H9 (cell line): Measurements from ENCODE around the gene SULF2. TPM values are rescaled to one million over a fixed set of nuclear protein-coding genes. Genes with fewer than 3 reads are reported as not detected.

Experiments used
- DNase-seq: peaks from one replicate; pipeline ENCODE4 v3.0.0-alpha.2; 2017
- H2AFZ ChIP-seq: one replicate; pipeline ENCODE4 v1.6.1; 2013; ENCODE audit warnings: mild to moderate bottlenecking, low read length, control low read depth, moderate library complexity
- H2AK5ac ChIP-seq: 2 replicates; pipeline ENCODE4 v1.6.1; 2013; ENCODE audit warnings: low read length, control low read depth, mixed read lengths; ENCODE audit not compliant: insufficient read length
- H2BK120ac ChIP-seq: one replicate; pipeline ENCODE4 v1.6.1; 2013; ENCODE audit warnings: low read depth, mild to moderate bottlenecking, low read length, control low read depth, inconsistent platforms; ENCODE audit not compliant: poor library complexity, severe bottlenecking
- H2BK12ac ChIP-seq: 2 replicates; pipeline ENCODE4 v1.6.1; 2013; ENCODE audit warnings: low read length, control low read depth, mixed read lengths, low read depth; ENCODE audit not compliant: insufficient read length
- H2BK15ac ChIP-seq: 2 replicates; pipeline ENCODE4 v1.6.1; 2013; ENCODE audit warnings: low read depth, low read length, control low read depth
- H2BK20ac ChIP-seq: one replicate; pipeline ENCODE4 v1.6.1; 2013; ENCODE audit warnings: low read depth, mild to moderate bottlenecking, low read length, control low read depth, inconsistent platforms; ENCODE audit not compliant: poor library complexity, severe bottlenecking
- H2BK5ac ChIP-seq: 2 replicates; pipeline ENCODE4 v1.6.1; 2013; ENCODE audit warnings: low read length, control low read depth, mixed read lengths; ENCODE audit not compliant: insufficient read length
- H3K14ac ChIP-seq: 2 replicates; pipeline ENCODE4 v1.6.1; 2013; ENCODE audit warnings: low read length, control low read depth; ENCODE audit not compliant: insufficient read depth
- H3K18ac ChIP-seq: 2 replicates; pipeline ENCODE4 v1.6.1; 2013; ENCODE audit warnings: low read depth, mild to moderate bottlenecking, mixed read lengths, low read length, control low read depth; ENCODE audit not compliant: insufficient read length
- H3K23ac ChIP-seq: 2 replicates; pipeline ENCODE4 v1.6.1; 2013; ENCODE audit warnings: low read length, control low read depth, mixed read lengths, low read depth; ENCODE audit not compliant: insufficient read length
- H3K23me2 ChIP-seq: 2 replicates; pipeline ENCODE4 v1.6.1; 2013; ENCODE audit warnings: low read depth, mild to moderate bottlenecking, mixed read lengths, low read length, control low read depth; ENCODE audit not compliant: insufficient read length, poor library complexity, severe bottlenecking
- H3K27ac ChIP-seq: 2 replicates; pipeline ENCODE4 v1.5.1; 2013; ENCODE audit warnings: low read length, control low read depth, mixed read lengths, low read depth; ENCODE audit not compliant: insufficient read length
- H3K27me3 ChIP-seq: 2 replicates; pipeline ENCODE4 v1.6.1; 2013; ENCODE audit warnings: low read length, control low read depth, inconsistent platforms; ENCODE audit not compliant: insufficient read depth
- H3K4ac ChIP-seq: 2 replicates; pipeline ENCODE4 v1.6.1; 2013; ENCODE audit warnings: low read depth, mild to moderate bottlenecking, control low read depth, inconsistent platforms, low read length, moderate library complexity
- H3K4me1 ChIP-seq: 2 replicates; pipeline ENCODE4 v1.6.1; 2013; ENCODE audit warnings: low read length, control low read depth, inconsistent platforms; ENCODE audit not compliant: insufficient read depth
- H3K4me2 ChIP-seq: 2 replicates; pipeline ENCODE4 v1.6.1; 2013; ENCODE audit warnings: low read length, control low read depth, mixed read lengths; ENCODE audit not compliant: insufficient read length, insufficient read depth
- H3K56ac ChIP-seq: 2 replicates; pipeline ENCODE4 v1.6.1; 2013; ENCODE audit warnings: low read depth, mild to moderate bottlenecking, mixed read lengths, low read length, control low read depth; ENCODE audit not compliant: insufficient read length
- H3K79me1 ChIP-seq: 2 replicates; pipeline ENCODE4 v1.6.1; 2013; ENCODE audit warnings: low read depth, mild to moderate bottlenecking, moderate library complexity, low read length, control low read depth, inconsistent platforms; ENCODE audit not compliant: insufficient read depth, poor library complexity, severe bottlenecking
- H3K79me2 ChIP-seq: 2 replicates; pipeline ENCODE4 v1.6.1; 2013; ENCODE audit warnings: low read length, control low read depth, inconsistent platforms; ENCODE audit not compliant: insufficient read depth
- H3K9ac ChIP-seq: 2 replicates; pipeline ENCODE4 v1.6.1; 2013; ENCODE audit warnings: low read length, control low read depth, mixed read lengths; ENCODE audit not compliant: insufficient read length; ENCODE audit errors: extremely low read depth
- H3K9me3 ChIP-seq: one replicate; pipeline ENCODE4 v1.6.1; 2013; ENCODE audit warnings: low read depth, low read length, inconsistent platforms; ENCODE audit not compliant: control insufficient read depth
- H3T11ph ChIP-seq: one replicate; pipeline ENCODE4 v1.6.1; 2013; ENCODE audit warnings: mild to moderate bottlenecking, low read length, control low read depth, inconsistent platforms
- H4K20me1 ChIP-seq: one replicate; pipeline ENCODE4 v1.6.1; 2013; ENCODE audit not compliant: control insufficient read depth, insufficient read length, insufficient read depth
- H4K5ac ChIP-seq: 2 replicates; pipeline ENCODE4 v1.6.1; 2013; ENCODE audit warnings: low read depth, mild to moderate bottlenecking, mixed read lengths, low read length, control low read depth; ENCODE audit not compliant: insufficient read length
- H4K8ac ChIP-seq: replicated peaks from 2 replicates; pipeline ENCODE4 v1.6.1; 2013; ENCODE audit warnings: low read length, control low read depth, mixed read lengths, low read depth; ENCODE audit not compliant: insufficient read length
- H4K91ac ChIP-seq: 2 replicates; pipeline ENCODE4 v1.6.1; 2013; ENCODE audit warnings: low read depth, mild to moderate bottlenecking, moderate library complexity, mixed read lengths, low read length, control low read depth; ENCODE audit not compliant: insufficient read length
- H3K27ac Mint-ChIP-seq, 3 experiments: 2 replicates in 2 of 3; 3 replicates in 1 of 3; pipeline ENCODE4 v1.8.0; 2020 to 2021; ENCODE audit warnings: mixed read lengths in 3 of 3, mild to moderate bottlenecking in 1 of 3, moderate library complexity in 1 of 3
- H3K27me3 Mint-ChIP-seq: 2 replicates; pipeline ENCODE4 v1.8.0; 2021; ENCODE audit warnings: low read depth, mild to moderate bottlenecking, moderate library complexity, mixed read lengths
- H3K36me3 Mint-ChIP-seq, 3 experiments: 2 replicates in 2 of 3; 3 replicates in 1 of 3; pipeline ENCODE4 v1.8.0; 2020 to 2021; ENCODE audit warnings: low read depth in 3 of 3, mixed read lengths in 3 of 3; ENCODE audit not compliant: insufficient read depth in 1 of 3
- H3K4me1 Mint-ChIP-seq, 2 experiments: 2 replicates each; pipeline ENCODE4 v1.8.0; 2020; ENCODE audit warnings: mixed read lengths in 2 of 2
- H3K4me3 Mint-ChIP-seq, 2 experiments: 2 replicates in 1 of 2; 3 replicates in 1 of 2; pipeline ENCODE4 v1.8.0; 2020 to 2021; ENCODE audit warnings: mild to moderate bottlenecking in 2 of 2, mixed read lengths in 2 of 2, moderate library complexity in 1 of 2
- H3K9me3 Mint-ChIP-seq, 2 experiments: 2 replicates in 1 of 2; 3 replicates in 1 of 2; pipeline ENCODE4 v1.8.0; 2020; ENCODE audit warnings: mild to moderate bottlenecking in 2 of 2, mixed read lengths in 2 of 2, moderate library complexity in 1 of 2
- CTCF ChIP-seq: fragments of 200-600 bp; sonication (generic); conservative IDR thresholded peaks from 3 replicates; pipeline ENCODE4 v1.8.0; 2021; ENCODE audit warnings: antibody characterized with exemption, mild to moderate bottlenecking
- WGBS: extraction: QIAGEN DNeasy Blood & Tissue Kit; methylation state at CpG from one replicate; pipeline ENCODE4 v1.1.7; 2013; ENCODE audit warnings: missing lambda C conversion rate, low lambda C conversion rate, mixed read lengths; ENCODE audit not compliant: insufficient read length; ENCODE audit errors: extremely low coverage; 5-methylcytosine and 5-hydroxymethylcytosine counted together
- total RNA-seq: library from RNA; stranded (reverse); gene quantifications from 2 replicates; pipeline ENCODE4 v1.2.1, GENCODE V29; 2021

SULF2 gene
- total RNA-seq, 1 experiment from 2014 or later, result 31.2 TPM

- no peaks in the 10 kb centered on the region for H3K79me1 ChIP-seq
- H2AFZ ChIP-seq, result no peak overlapping the region
- H4K91ac ChIP-seq, result no peak overlapping the region
- no peak overlapping the region for H3K4me2 ChIP-seq
- no peak for TF ChIP-seq CTCF
- H3K23me2 ChIP-seq, result no peaks in the 10 kb centered on the region
- no peak overlapping the region for H2BK12ac ChIP-seq
- H3K18ac ChIP-seq, result no peak overlapping the region
- no peak overlapping the region; the same call in 1 of the 2 replicates for H3K14ac ChIP-seq
- no peak overlapping the region for H2BK20ac ChIP-seq
- H2AK5ac ChIP-seq, result no peak overlapping the region
- Mint-ChIP-seq H3K36me3 (peaks cover 0 to 4% (median 0%) of the 10 kb centered on the region in 3 experiments; a peak in 2 of 7 replicates), H3K9me3 (peaks cover 0 to 2% of the 10 kb centered on the region in 2 experiments; a peak in 1 of 5 replicates), H3K27me3 (peaks cover 3% of the 10 kb centered on the region), H3K27ac (peak overlapping the region in 1 of 3 experiments; percentile 91; a peak in 2 of 7 replicates), H3K4me3 (no peak overlapping the region), H3K4me1 (peaks cover 13 to 23% of the 10 kb centered on the region in 2 experiments)
- no peak overlapping the region for H3K23ac ChIP-seq
- no peaks in the 10 kb centered on the region for H3K79me2 ChIP-seq
- H4K5ac ChIP-seq, result no peak overlapping the region
- no peaks in the 10 kb centered on the region for H3K4me1 ChIP-seq
- no peaks in the 10 kb centered on the region for H3K9me3 ChIP-seq
- H3T11ph ChIP-seq, result no peak overlapping the region
- no peaks in the 10 kb centered on the region for H3K27me3 ChIP-seq
- H4K8ac ChIP-seq, result no peak overlapping the region
- no peak overlapping the region for H2BK15ac ChIP-seq
- no peak overlapping the region for H2BK120ac ChIP-seq
- no peak overlapping the region for H3K56ac ChIP-seq
- H4K20me1 ChIP-seq, result no peaks in the 10 kb centered on the region
- WGBS, result no CpG with 5 or more reads among the region's 19 CpGs
- no peak overlapping the region for H2BK5ac ChIP-seq
- no peak overlapping the region for H3K4ac ChIP-seq
- DNase-seq, result no peak
- H3K9ac ChIP-seq, result no peak overlapping the region
- H3K27ac ChIP-seq, result no peak overlapping the region
These were observed 117.6 kb downstream of the SULF2 start for GRCh38 chr20:47667531-47668312.
